HG03159 (cell line): ENCODE measurements around the gene GPATCH4.
"Not testable (repeated sequence)": the region's sequence is repeated elsewhere in the genome, so short reads cannot be mapped to it uniquely, and the experiment has no call there.

Experiments
- ATAC-seq: cut with Tn5 transposase; IDR thresholded peaks from one replicate; pipeline ENCODE4 v1.9.1; 2021; ENCODE audit warnings: mild to moderate bottlenecking, moderate library complexity; ENCODE audit not compliant: unreplicated experiment

The GPATCH4 gene

GRCh38 chr1:156598731-156599432 lies 2.4 kb downstream of the GPATCH4 start:
- ATAC-seq = no peak

GRCh38 chr1:156598125-156598524 lies 3.2 kb downstream of the GPATCH4 start:
- ATAC-seq = no peak

- ATAC-seq = no peak
These were observed 4.9 kb downstream of the GPATCH4 start for GRCh38 chr1:156596426-156596825.

GRCh38 chr1:156595016-156595415 lies 6.3 kb downstream of the GPATCH4 start:
- ATAC-seq = no peak

GRCh38 chr1:156594190-156594589 lies 7.1 kb downstream of the GPATCH4 start:
- no peak for ATAC-seq

- ATAC-seq = no peak
These were observed 7.7 kb downstream of the GPATCH4 start for GRCh38 chr1:156593661-156593989.

- no peak for ATAC-seq
These were observed 8.2 kb downstream of the GPATCH4 start for GRCh38 chr1:156592910-156593660.

GRCh38 chr1:156592158-156592909 lies 8.9 kb downstream of the GPATCH4 start:
- ATAC-seq = peak; percentile 7

- ATAC-seq = peak; percentile 84
These were observed 9.7 kb downstream of the GPATCH4 start, which contains the start of gene NAXE for GRCh38 chr1:156591432-156592157. Gene NAXE, plus strand, starts transcription at chr1:156591776. Its CDS starts 29 bp downstream, at chr1:156591805.

GRCh38 chr1:156591181-156591431 lies 10.2 kb downstream of the GPATCH4 start:
- ATAC-seq = peak; percentile 12

- ATAC-seq = no peak
These were observed 10.7 kb downstream of the GPATCH4 start for GRCh38 chr1:156590326-156591180.

- no peak for ATAC-seq
These were observed 11.7 kb downstream of the GPATCH4 start for GRCh38 chr1:156589546-156589945.

- not testable (repeated sequence) for ATAC-seq
These were observed 13.4 kb downstream of the GPATCH4 start for GRCh38 chr1:156587927-156588326.

- ATAC-seq = no peak
These were observed 14.3 kb downstream of the GPATCH4 start for GRCh38 chr1:156586892-156587477.

GRCh38 chr1:156586323-156586722 lies 15.0 kb downstream of the GPATCH4 start:
- ATAC-seq = no peak

GRCh38 chr1:156584813-156585212 lies 16.5 kb downstream of the GPATCH4 start:
- no peak for ATAC-seq

- no peak for ATAC-seq
These were observed 17.3 kb downstream of the GPATCH4 start for GRCh38 chr1:156583821-156584622.

GRCh38 chr1:156582388-156583017 lies 18.8 kb downstream of the GPATCH4 start:
- no peak for ATAC-seq
